SU-DHL-6 (cell line): Measurements from ENCODE around the gene C1QL1.

Source experiments
- H2AFZ ChIP-seq: fragments of 200-600 bp; sonication (generic); 2 replicates; pipeline ENCODE4 v1.6.1; 2014; ENCODE audit warnings: low read depth, mild to moderate bottlenecking, moderate library complexity, mixed read lengths, antibody characterized with exemption, low read length; ENCODE audit not compliant: severe bottlenecking
- H3F3A ChIP-seq: fragments of 200-600 bp; shearing (Covaris generic); 2 replicates; pipeline ENCODE4 v1.6.0; 2016; ENCODE audit warnings: antibody characterized with exemption, mild to moderate bottlenecking; ENCODE audit not compliant: insufficient read depth
- H3K27ac ChIP-seq: fragments of 200-600 bp; sonication (generic); 2 replicates; pipeline ENCODE4 v1.5.1; 2016; ENCODE audit warnings: low read depth, mild to moderate bottlenecking, low read length, moderate library complexity, mixed read lengths
- H3K27me3 ChIP-seq: fragments of 200-600 bp; sonication (generic), shearing (Covaris generic); 2 replicates; pipeline ENCODE4 v1.6.0; 2014; ENCODE audit warnings: mild to moderate bottlenecking, low read length
- H3K36me3 ChIP-seq: fragments of 200-600 bp; sonication (generic); 2 replicates; pipeline ENCODE4 v1.6.1; 2014; ENCODE audit warnings: mild to moderate bottlenecking, low read length, mixed read lengths
- H3K4me2 ChIP-seq: fragments of 300-600, 200-600 bp; shearing (Covaris generic), sonication (generic); 2 replicates; pipeline ENCODE4 v1.6.0; 2014; ENCODE audit warnings: low read length, low read depth, mild to moderate bottlenecking; ENCODE audit not compliant: poor library complexity, severe bottlenecking
- H3K4me3 ChIP-seq: fragments of 200-600 bp; sonication (generic); 2 replicates; pipeline ENCODE4 v1.5.1; 2014; ENCODE audit warnings: antibody characterized with exemption, low read length, mild to moderate bottlenecking, mixed read lengths; ENCODE audit not compliant: insufficient read depth, poor library complexity, severe bottlenecking
- H3K79me2 ChIP-seq: fragments of 200-600 bp; sonication (generic); 2 replicates; pipeline ENCODE4 v1.6.1; 2014; ENCODE audit warnings: mild to moderate bottlenecking, low read length, moderate library complexity; ENCODE audit not compliant: insufficient read depth
- H3K9ac ChIP-seq: fragments of 200-600 bp; sonication (generic); 2 replicates; pipeline ENCODE4 v1.7.0; 2014; ENCODE audit warnings: mild to moderate bottlenecking, low read length
- H3K9me2 ChIP-seq: fragments of 200-600 bp; sonication (generic); replicated peaks from 2 replicates; pipeline ENCODE4 v1.6.1; 2014; ENCODE audit warnings: low read length; ENCODE audit not compliant: insufficient read depth
- H3K9me3 ChIP-seq: fragments of 200-600 bp; sonication (generic); 2 replicates; pipeline ENCODE4 v1.6.1; 2014; ENCODE audit warnings: low read length, mixed read lengths; ENCODE audit not compliant: insufficient read depth
- H4K20me1 ChIP-seq: fragments of 200-600 bp; sonication (generic); 2 replicates; pipeline ENCODE4 v1.6.1; 2014; ENCODE audit warnings: low read depth, mild to moderate bottlenecking, antibody characterized with exemption, low read length, moderate library complexity, mixed read lengths
- CTCF ChIP-seq: fragments of 200-600 bp; sonication (generic); IDR thresholded peaks from one replicate; pipeline ENCODE4 v1.5.1; 2017; ENCODE audit warnings: antibody characterized with exemption, mild to moderate bottlenecking, low read length, moderate library complexity; ENCODE audit not compliant: insufficient read depth, poor library complexity, severe bottlenecking
- EZH2phosphoT487 ChIP-seq: fragments of 200-600 bp; sonication (generic), shearing (Covaris generic); conservative IDR thresholded peaks from 2 replicates; pipeline ENCODE4 v1.6.1; 2018; ENCODE audit warnings: mild to moderate bottlenecking, antibody characterized with exemption, low read length, moderate library complexity, mixed read lengths

Gene C1QL1

DNA sequence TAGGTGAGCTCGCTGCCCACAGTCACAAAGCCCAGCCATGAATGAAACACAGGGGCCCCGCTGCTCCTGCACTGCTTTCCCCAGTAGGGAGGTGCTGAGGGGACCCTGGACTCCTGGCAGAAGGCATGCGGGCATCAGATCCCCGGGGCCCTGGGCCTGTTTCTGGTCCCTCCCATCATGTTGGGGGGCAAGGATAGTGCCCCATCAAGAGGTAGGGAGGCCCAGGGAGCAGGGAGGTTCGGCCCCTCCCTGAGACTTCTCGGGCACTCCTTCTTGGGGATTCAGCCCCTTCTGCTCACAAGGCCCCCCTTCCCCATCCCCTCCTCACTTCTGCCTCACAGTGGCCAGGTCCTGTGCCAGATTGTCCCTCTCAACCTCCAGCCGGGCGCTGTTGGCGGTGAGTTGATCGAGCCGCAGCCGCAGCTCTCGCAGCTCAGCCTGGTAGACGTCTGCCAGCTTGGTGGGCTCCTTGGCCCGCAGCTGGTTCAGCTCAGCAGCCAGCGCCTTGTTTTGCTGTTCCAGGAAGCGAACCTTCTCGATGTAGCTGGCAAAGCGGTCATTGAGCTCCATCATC is 53.3 kb downstream of the C1QL1 start:
- Histone ChIP-seq H3K4me3 (no peak overlapping the region), H3K36me3 (no peaks in the 10 kb centered on the region), H3K9me3 (no peaks in the 10 kb centered on the region), H2AFZ (no peak overlapping the region), H3K4me2 (no peak overlapping the region), H3K9me2 (no peaks in the 10 kb centered on the region), H3K27ac (no peak overlapping the region), H3K27me3 (no peaks in the 10 kb centered on the region), H3F3A (no peaks in the 10 kb centered on the region), H4K20me1 (no peaks in the 10 kb centered on the region), H3K9ac (no peak overlapping the region), H3K79me2 (no peaks in the 10 kb centered on the region)
- no peak for TF ChIP-seq EZH2phosphoT487

GRCh38 chr17:44914148-44914547 is 54.0 kb downstream of the C1QL1 start:
- H3K9me2 ChIP-seq = no peaks in the 10 kb centered on the region
- no peak overlapping the region for H3K4me3 ChIP-seq
- no peaks in the 10 kb centered on the region for H4K20me1 ChIP-seq
- H3K27ac ChIP-seq = no peak overlapping the region
- H3K9me3 ChIP-seq = no peaks in the 10 kb centered on the region
- H3K27me3 ChIP-seq = no peaks in the 10 kb centered on the region
- TF ChIP-seq EZH2phosphoT487 = no peak
- no peak for TF ChIP-seq CTCF
- H3F3A ChIP-seq = no peaks in the 10 kb centered on the region
- H3K36me3 ChIP-seq = no peaks in the 10 kb centered on the region
- no peaks in the 10 kb centered on the region for H3K79me2 ChIP-seq
- H3K4me2 ChIP-seq = no peak overlapping the region
- H2AFZ ChIP-seq = no peak overlapping the region
- no peak overlapping the region for H3K9ac ChIP-seq

- Histone ChIP-seq H3K27me3 (no peaks in the 10 kb centered on the region), H3K4me2 (no peak overlapping the region), H3F3A (no peaks in the 10 kb centered on the region), H2AFZ (no peak overlapping the region), H3K4me3 (no peak overlapping the region), H3K9me3 (no peaks in the 10 kb centered on the region), H3K79me2 (no peaks in the 10 kb centered on the region), H4K20me1 (no peaks in the 10 kb centered on the region), H3K27ac (no peak overlapping the region), H3K9me2 (no peaks in the 10 kb centered on the region), H3K36me3 (no peaks in the 10 kb centered on the region), H3K9ac (no peak overlapping the region)
- TF ChIP-seq CTCF = no peak
- no peak for TF ChIP-seq EZH2phosphoT487
Observed at GRCh38 chr17:44913676-44914075, 54.4 kb downstream of the C1QL1 start.

DNA sequence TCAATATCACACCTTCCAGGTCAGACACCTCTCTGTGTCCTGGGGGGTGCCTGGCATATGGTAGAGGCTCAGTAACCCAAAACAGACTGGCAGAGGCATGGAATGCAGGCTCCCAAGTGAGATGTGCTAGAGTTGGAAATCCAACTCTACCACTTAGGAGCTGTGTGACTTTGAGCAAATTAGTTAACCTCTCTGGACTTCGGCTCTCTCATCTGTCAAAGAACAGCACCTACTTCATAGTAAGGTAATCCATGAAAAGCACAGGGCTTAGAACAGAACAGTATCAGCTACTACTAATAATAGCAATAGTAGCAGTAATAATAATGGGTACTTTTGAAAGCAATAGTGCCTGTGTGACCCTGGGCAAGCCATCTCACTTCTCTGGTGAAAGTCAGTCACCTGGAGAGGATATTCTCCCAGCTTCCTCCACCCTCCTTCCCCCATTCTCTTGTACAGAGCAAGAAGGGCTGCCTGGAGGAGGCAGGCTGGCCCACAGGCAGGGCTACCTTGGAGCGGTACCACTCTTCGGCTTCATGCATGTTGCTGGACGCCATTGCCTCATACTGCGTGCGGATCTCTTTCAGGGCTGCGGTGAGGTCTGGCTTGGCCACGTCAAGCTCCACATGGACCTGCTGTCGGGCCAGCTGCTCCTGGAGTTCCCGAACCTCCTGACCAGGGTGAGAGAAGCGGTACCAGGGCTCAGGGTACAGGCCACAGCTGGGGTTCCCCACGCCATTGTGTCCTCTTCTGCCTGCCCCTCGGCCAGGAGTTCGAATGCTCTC is 55.1 kb downstream of the C1QL1 start:
- H2AFZ ChIP-seq = no peak overlapping the region
- no peak overlapping the region for H3K9ac ChIP-seq
- H3K27me3 ChIP-seq = no peaks in the 10 kb centered on the region
- no peak overlapping the region for H3K4me3 ChIP-seq
- H4K20me1 ChIP-seq = no peaks in the 10 kb centered on the region
- H3K27ac ChIP-seq = no peak overlapping the region
- TF ChIP-seq EZH2phosphoT487 (no peak), CTCF (no peak)
- no peak overlapping the region for H3K4me2 ChIP-seq
- H3K79me2 ChIP-seq = no peaks in the 10 kb centered on the region
- H3K9me3 ChIP-seq = no peaks in the 10 kb centered on the region
- H3K36me3 ChIP-seq = no peaks in the 10 kb centered on the region
- no peaks in the 10 kb centered on the region for H3K9me2 ChIP-seq
- H3F3A ChIP-seq = no peaks in the 10 kb centered on the region
